Measurements from ENCODE around the gene MPP3. TPM values are rescaled to one million over a fixed set of nuclear protein-coding genes. Genes with fewer than 3 reads are reported as not detected.
"Not testable (repeated sequence)": the region's sequence is repeated elsewhere in the genome, so short reads cannot be mapped to it uniquely, and the experiment has no call there.

MPP3 gene
- total and polyA plus RNA-seq, 2 of the 4 experiments (the other 2 are of a cell fraction), result 5.7 to 11.9 TPM

DNA sequence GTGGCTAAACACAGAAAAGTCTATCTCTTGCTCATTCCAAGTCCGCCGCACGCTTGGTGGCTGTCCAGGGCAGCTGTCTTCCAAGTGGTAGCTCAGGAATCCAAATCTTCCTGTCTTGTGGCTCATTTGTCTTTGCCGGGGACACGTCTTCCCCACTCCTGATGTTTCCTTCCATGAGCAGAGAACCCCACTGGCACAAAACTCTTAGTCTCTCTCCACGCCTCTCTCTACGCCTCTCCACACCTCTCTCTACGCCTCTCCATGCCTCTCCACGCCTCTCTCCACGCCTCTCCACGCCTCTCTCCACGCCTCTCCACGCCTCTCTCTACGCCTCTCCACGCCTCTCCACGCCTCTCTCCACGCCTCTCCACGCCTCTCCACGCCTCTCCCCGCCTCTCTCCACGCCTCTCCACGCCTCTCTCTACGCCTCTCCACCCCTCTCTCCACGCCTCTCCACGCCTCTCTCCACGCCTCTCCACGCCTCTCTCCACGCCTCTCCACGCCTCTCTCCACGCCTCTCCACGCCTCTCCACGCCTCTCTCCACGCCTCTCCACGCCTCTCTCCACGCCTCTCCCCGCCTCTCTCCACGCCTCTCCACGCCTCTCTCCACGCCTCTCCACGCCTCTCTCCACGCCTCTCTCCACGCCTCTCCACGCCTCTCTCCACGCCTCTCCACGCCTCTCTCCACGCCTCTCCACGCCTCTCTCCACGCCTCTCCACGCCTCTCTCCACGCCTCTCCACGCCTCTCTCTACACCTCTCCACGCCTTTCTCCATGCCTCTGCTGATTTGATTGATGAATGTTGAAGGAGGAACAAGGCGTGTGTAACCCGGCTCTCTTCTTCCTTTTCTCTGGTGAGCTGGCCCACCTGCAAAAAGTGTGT is 9.4 kb upstream of the MPP3 start:
- DNase-seq; H3K4ac ChIP-seq (ENCODE audit: low read depth, low read length); H2AK5ac ChIP-seq (ENCODE audit: low read depth, low read length); H3K9me3 ChIP-seq (ENCODE audit: control insufficient read depth, insufficient read depth, low read length); H4K20me1 ChIP-seq (ENCODE audit: insufficient read depth, low read length); H2BK20ac ChIP-seq (ENCODE audit: low read depth, low read length); dilution Hi-C loops (cut with HindIII; ENCODE audit: low sequenced_read_pairs, unreplicated experiment); H2BK5ac ChIP-seq (ENCODE audit: low read depth, low read length, poor library complexity, severe bottlenecking); H4K8ac ChIP-seq (ENCODE audit: low read depth in 2 of 2, low read length in 2 of 2); H3K56ac ChIP-seq (ENCODE audit: extremely low read depth, insufficient read depth, low read length); H2BK15ac ChIP-seq (ENCODE audit: low read depth, low read length); H3K79me1 ChIP-seq (ENCODE audit: low read depth in 1 of 2, low read length in 2 of 2); BruUV-seq (replicated peaks); POLR2A ChIA-PET (ENCODE audit: unreplicated experiment); H3K27ac ChIP-seq (ENCODE audit: insufficient read depth, low read length); H3K4me3 ChIP-seq (ENCODE audit: insufficient read depth, low read depth, low read length); H3K9me1 ChIP-seq (ENCODE audit: insufficient read depth, low read length); H3K36me3 ChIP-seq (ENCODE audit: control insufficient read depth, insufficient read depth, low read length); H3K23ac ChIP-seq (ENCODE audit: low read depth, low read length); H2BK120ac ChIP-seq (ENCODE audit: low read depth, low read length); H3K14ac ChIP-seq (replicated peaks; ENCODE audit: low read depth, low read length); H3K9ac ChIP-seq (ENCODE audit: low read depth, low read length); H3K4me2 ChIP-seq (ENCODE audit: low read depth, low read length); H4K5ac ChIP-seq (ENCODE audit: low read depth, low read length); ATAC-seq (ENCODE audit: low read depth); in situ Hi-C loops (cut with MboI; ENCODE audit: low sequenced_read_pairs); H3K4me1 ChIP-seq (ENCODE audit: control insufficient read depth, insufficient read depth, low read length); H3K27me3 ChIP-seq (ENCODE audit: control insufficient read depth, insufficient read depth, low read length); H4K91ac ChIP-seq (ENCODE audit: insufficient read depth, low read depth, low read length); H3K18ac ChIP-seq (ENCODE audit: low read depth, low read length); CTCF ChIA-PET; intact Hi-C loops (cut with micrococcal nuclease): not testable (repeated sequence)
- peak overlapping the region; percentile 20 for H2AK9ac ChIP-seq (replicated peaks; ENCODE audit: low read depth, low read length, poor library complexity)
- 79% methylated on average over 26 of the region's 54 CpGs; no CpG with 5 or more reads in 1 of the 2 experiments for WGBS, 2 experiments (ENCODE audit: extremely low coverage in 2 of 2, insufficient read length in 1 of 2)
- peak overlapping the region; percentile 36 for H2AFZ ChIP-seq (replicated peaks; ENCODE audit: low read length, poor library complexity)
